GM21515 (cell line): ENCODE measurements around the gene GSE1.

Experiments used
- ATAC-seq: cut with Tn5 transposase; IDR thresholded peaks from one replicate; pipeline ENCODE4 v1.9.1; 2021; ENCODE audit not compliant: unreplicated experiment

GSE1 gene

DNA sequence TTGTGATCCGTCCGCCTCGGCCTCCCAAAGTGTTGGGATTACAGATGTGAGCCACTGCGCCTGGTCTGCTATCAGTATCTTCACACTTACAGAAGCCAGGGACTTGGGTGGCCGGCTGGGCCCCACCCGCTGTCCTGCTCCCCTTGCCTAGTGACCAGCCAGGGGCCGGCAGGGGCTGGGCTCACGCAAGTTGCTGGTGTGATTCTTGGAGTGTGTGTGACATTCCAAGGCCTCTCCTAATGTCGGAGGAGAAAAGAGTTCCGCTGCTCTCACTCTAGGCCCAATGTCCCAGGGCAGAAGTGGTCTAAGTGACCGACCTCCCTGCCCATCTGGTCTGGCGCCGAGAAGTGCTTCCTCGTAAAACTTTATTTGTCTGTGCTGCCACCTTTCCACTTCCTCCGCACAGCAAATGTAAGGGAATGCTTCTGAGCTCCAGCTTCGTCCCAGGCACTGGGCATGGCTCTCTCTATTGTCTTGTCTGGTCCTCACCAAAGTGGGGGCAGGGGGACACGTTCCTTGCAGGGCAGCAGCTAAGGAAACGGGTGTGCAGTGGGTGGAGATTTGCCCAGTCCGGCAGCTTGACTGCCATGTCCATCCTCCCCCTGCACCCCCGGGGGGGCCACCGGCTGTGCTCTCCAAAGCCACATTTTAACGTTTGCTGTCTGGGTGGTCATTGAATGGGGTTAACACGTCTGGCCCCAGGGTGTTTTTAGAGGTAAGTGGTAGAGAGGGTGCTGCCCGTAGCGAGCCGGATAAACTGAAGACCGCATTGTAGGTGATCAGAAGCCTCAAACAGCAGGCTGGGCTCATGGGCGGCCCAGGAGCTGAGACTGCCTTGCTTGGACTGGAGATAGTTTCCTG, 7.8 kb upstream of the GSE1 start:
- ATAC-seq, result no peak

DNA sequence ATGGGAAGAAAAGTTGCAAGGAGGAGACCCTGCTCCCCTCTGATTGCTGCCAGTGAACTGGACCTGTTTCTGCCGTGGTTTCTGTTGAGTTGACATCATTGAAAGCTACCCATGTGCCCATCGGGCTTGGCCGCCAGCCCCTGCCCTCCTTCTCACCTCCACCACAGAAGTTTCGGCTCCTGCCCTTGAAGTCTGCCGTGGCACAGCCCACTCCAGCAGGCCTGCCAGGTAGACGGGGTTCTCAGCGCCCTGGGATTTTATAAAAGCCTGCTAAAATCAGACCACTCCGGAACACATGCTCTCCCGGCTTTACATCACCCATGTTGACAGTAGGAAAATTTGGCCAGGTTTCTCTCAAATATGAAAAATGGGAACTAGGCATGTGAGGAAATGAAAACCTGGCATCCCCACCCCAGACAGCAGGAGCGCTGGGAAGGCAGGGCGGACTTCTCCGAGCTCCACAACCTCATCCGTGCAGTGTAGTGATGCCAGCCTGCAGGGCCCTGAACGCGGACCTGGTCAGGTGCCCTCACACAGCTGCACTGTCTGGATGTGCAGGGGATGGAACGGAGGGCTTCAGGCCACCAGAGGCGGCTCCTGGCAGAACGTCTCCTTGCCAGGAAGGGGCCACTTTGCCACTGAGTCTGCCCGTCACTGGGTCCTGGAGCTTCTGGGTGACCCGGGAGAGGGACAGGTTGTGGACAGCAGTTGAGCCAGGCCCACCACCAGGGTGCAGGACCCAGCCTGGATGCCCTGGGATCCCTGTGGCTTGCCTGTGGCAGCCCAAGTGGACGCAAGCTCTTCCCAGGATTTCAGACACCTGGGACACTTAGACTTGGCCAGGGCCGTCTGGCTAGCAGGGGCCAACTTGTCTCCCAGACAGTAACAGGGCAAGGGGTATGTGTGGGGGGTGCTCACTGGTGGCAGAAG, 6.9 kb upstream of the GSE1 start:
- no peak for ATAC-seq

DNA sequence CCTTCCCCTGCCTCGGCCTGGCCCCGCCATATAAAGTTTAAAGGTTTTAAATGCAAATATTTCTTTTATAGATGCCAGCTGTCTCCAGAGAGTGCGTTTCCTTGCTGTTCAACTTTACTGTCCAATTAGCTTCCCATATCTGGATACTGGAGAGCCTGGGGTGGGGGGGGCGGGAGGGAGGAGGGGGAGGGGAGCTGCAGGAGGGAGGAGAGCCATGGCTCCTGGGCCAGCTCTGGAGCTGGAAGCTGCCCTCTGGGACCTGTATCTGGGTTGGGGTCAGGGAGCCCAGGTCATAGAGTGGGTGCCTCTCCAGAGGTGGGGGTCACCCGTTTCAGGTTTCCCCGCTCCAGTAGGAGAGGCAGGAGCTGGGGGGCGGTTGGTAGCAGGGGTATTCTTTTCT, 6.2 kb upstream of the GSE1 start:
- ATAC-seq, result no peak

DNA sequence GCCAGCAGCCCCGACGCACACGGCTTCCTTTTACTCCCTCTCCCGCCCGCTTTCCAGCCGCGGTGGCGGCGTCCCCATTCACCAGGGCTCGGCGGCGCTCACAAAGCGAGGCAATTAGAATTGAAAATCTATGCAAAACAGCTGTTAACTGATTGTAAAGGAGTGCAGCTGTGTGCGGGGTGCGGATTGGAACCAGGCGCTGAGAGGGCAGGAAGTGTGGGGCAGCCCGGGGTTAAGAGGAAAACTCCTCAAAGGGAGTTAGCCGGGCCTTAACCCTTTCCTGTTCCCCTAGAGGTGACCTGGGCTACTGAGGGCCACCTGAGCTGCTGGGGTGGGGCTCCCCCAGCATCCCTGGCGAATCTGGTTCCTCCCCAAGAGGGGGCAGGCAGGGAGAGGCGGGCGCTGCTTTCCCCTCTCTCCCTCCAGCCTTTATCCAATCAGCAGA, 5.8 kb upstream of the GSE1 start:
- no peak for ATAC-seq

DNA sequence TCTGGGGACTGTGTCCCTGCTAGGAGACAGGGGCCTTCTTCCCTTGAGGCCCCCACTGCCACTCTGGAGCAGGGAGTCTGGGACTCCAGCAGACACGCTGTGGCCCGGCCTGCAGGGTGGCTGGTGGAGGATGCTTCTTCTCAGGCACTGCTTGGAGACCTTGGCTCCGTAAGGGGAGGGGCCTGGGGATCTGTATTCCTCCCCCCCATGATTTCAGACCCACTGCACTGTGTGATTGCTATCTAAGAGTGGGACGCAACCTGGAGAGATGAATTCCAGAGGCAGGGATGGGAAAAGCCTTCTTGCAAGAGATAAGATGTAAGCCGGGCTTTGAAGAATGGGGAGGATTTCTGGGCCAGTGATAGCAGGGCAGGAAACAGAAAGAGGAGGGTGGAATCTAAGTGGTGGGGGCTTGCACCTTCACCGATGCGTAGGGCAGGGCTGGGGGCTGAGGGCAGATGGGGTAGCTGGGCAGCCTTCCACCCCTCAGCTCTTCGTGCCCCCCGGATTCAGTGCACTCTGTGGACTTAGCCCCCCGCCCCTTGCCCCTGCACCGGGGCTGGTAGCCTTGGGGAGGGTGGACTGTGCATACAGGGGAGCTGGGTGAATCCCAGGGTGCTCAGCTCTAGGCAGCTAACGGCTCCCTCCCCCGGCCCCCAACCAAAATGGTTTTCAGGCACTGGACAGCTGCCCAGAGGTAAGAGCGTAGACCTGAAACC, 5.2 kb upstream of the GSE1 start:
- ATAC-seq, result no peak

DNA sequence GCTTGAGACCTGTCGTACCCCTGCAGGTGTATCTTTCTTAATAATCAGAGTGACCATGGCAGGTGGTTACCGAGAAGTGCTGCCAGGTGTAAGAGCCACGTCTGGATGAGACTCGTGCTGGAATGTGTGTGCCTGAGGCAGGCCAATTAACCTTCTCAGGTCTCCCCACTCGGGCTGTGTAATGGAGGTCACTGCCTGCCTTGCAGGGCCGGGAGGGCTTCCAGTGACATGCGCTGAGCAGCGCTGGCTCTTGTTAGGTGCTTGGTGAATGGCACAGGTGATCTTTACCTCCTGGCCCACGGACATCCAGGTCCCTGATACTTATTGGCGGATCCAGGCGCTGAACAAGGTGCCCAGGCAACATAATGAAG, 4.6 kb upstream of the GSE1 start:
- ATAC-seq, result no peak

DNA sequence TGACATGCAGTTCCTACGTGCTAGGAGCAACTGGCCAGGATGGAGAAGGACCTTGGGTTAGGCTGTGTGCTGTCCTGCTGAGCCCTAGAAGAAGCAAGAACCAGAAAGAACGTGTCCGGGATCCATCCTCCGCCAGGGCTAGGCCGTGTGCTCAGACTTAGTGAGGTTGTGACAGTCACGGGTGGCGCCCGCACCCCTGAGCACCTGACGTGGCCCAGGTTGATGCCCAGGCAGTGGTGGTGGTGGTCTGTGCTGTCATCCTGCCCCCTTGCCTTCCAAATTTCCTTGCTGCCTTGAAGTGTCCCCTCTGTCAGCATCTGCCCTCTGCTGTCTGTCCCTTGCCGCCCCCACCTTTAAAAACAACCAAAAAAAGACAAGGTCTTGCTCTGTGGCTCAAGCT, 4.2 kb upstream of the GSE1 start:
- no peak for ATAC-seq

DNA sequence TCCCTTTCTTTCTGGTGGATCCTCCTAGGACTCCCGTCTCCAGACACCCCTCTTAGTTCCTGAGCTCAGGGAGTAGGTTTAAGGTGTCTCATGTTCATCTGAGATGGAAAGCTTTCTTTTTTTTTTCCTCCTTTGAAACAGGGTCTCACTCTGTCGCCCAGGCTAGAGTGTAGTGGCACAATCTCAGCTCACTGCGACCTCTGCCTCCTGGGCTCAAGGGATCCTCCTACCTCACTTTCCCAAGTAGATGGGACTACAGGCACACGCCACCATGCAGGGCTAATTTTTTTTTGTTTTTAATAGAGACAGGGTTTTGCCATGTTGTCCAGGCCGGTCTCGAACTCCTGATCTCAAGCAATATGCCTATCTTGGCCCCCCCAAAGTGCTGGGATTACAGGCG, 3.6 kb upstream of the GSE1 start:
- ATAC-seq, result no peak

DNA sequence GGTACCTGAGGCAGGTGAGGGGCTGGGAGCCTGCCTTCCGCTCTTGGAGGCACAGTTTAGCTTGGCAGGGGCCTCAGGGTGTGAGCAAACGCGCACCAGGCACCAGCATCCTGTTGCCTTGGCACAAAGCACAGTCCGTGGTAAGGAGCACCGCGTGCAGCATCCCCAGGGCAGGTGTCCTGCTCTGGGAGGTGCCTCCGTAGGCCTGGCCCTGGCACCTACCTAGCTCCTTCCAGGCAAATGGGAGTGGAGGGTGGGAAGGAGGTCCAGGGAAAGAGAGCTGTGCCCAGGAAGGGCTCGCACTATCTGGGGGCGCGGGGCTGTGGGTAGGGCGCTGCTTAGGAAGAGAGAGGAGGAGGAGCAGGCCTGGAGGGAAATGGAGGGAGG, 3.1 kb upstream of the GSE1 start:
- ATAC-seq, result no peak

DNA sequence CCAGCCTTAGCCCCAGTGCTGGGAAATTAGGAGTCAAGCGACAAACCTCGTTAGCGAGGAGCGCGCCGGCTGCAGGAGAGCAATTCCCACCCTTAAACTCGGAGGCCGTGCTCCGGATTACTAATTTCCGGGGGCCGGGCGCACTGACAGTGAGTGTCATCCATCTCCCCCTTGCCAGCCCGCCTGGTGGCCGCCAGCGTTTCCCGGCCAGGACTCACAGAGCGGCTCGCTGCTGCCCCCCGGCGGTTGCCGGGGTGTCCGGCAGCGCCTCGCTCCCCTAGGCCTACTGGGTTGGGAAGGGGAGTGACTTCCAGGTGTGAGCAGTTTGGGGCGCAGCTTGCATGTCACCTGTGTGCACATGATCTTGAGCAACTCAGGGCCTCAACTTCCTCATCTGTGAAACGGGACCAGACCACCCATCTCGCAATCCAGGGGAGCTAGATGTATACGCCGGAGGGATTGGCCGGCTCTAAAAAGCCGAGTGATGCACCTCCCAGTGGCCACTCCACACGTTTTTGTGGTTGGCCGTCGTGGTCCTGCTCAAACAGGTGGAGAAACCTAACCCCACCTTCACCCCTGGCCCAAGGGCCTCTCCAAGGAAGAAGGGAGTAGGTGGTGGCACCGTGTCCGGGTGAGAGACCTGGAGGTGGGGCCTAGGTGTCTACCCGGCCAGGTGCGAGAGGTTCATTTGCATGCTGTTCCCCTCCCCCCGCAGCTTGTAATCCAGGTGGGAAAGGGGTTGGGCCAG, 2.5 kb upstream of the GSE1 start:
- no peak for ATAC-seq

DNA sequence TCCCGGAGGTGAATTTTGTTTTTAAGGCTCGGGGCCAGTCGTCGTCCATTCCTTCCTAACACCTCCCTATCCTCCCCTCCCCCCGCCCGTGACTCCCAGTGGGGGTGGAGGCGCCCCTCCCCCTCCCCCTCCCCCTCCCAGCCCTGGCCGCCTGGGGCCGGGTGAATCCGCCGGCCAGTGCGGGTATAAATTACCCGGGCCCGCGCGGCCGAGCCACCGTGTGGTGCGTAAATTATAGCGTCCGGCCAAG, 2.0 kb upstream of the GSE1 start:
- ATAC-seq, result no peak

DNA sequence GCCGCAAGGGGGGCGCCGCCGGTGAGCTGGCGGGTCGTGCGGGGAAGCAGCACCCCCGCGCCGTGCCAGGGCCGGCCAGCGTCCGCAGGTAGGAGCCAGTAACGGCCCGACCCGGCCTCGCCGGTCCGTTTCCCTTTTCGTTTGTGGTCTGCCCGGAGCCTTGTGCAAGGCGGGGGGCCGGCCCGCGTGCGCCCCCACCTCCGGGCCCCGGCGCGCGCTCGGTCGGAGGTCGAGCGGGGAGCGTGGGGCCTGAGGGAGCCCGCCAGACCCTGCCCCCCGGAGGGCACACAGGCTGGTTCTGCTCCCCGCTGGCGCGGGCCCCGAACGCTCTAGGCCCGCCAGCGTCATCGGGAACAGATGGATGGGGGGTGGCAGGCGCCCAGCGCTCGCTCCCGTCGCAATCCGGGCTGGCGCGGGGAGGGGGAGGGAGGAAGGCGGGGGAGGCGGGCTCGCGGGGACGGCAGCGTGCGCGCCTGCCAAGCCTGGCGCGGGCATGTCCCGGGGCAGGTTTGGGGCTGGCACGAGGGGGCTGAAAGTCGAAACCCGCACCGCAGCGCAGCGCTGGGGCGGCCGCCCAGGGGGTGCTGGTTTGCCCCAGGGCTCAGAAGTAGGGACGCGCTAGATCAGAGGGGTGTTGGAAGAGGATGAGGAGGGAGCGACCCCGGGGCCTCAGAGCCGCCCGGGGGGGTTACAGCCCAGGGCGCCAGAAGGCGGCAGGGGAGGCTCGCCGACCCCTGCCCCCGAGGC, 1.5 kb upstream of the GSE1 start:
- no peak for ATAC-seq

DNA sequence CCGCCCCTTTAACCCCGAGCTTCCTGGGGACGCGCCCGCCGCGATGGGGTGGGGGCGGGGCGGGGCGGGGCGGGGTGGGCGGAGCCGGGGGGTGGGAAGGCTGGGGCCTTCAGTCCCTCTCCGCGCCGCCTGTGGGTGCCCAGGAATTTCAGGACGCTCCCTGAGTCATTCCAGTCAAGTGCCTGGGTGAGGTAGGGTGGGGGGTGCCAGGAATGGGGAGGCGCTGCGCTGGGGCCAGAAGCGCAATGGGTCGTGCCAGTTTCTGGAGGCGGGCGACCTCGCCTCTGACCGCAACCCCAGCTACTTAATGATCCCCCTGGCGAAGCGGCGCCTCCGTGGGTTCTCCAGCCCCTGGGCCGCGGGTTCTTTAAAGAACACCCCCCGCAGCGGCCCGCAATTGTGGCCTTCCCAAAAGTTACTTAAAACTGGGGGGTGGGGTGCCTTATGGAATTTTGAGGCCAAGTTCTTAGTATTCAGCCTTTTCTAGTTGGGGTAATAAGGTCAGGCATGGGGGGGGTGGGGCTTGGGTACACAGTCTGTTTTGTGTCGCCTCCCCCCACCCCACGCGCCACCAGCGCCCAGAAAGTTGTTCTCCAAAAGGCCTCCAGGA, 826 bp upstream of the GSE1 start:
- no peak for ATAC-seq

DNA sequence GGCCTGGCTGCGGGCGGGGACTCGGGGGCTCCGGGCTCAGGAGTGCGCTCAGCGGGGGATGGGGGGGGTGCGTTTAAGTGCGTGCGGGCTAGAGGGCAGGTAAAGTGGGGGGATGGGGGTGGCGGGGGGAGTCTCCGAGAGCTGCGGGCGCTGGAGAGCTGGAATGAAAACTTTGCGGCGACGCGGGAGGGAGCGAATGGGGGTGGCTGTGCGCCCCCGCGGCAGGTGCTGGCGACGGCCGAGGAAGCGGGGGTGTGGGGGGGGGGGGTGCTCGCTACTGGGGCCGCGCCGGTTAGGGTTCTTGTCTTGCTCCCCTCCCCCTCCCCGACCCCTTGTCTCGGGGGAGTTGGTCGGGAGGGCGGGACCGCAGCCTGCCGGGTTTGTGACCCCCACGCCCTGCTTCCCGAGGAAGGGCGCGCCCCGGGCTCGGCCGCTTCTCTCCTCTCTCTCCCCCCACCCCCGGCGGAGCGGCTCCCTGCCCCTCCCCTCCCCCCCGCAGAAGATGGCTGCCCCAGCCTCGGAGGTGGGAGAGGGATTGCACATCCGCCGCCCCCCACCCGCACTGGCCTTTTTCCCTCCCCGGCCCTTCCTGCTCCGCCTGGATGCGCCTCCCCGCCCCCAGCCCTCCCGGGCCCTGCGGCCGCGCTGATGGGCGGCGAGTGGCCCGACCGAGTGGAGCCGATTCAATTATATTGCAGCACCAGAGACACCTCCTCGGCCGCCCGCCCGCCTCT, 649 bp downstream of the GSE1 start:
- ATAC-seq, result no peak

DNA sequence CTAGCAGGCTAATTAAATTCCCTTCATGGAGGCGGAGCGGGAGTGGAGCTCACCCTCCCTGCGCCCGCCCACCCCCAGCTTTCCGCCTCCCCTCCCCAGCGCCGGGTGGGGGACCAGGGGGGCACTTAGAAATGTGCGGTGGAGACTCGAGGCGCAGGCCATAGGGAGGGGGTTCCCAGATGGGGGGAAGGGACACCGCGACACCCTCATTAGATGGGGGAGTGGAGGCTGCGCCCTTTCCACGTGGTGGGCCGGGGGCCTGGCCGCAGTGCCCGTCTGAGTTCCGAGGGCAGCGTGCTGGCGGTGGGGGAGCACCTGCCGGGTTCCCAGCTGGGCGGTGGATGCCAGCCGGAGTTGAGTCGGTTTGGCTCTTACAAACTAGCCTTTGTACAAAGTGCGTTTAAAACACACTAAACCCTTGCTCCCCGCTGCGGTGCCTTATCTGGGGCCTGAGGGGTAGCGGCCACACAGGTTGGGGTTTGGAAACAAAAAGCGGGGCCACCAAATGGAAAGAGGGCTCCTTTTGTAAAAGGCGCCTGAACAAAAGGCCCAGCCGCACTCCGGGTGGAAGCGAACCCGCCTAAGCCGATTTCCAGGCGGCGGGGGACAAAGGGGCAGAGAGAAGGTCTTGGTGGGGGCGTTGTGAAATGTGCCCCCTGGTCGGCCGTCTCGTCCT, 1.4 kb downstream of the GSE1 start:
- ATAC-seq, result no peak

DNA sequence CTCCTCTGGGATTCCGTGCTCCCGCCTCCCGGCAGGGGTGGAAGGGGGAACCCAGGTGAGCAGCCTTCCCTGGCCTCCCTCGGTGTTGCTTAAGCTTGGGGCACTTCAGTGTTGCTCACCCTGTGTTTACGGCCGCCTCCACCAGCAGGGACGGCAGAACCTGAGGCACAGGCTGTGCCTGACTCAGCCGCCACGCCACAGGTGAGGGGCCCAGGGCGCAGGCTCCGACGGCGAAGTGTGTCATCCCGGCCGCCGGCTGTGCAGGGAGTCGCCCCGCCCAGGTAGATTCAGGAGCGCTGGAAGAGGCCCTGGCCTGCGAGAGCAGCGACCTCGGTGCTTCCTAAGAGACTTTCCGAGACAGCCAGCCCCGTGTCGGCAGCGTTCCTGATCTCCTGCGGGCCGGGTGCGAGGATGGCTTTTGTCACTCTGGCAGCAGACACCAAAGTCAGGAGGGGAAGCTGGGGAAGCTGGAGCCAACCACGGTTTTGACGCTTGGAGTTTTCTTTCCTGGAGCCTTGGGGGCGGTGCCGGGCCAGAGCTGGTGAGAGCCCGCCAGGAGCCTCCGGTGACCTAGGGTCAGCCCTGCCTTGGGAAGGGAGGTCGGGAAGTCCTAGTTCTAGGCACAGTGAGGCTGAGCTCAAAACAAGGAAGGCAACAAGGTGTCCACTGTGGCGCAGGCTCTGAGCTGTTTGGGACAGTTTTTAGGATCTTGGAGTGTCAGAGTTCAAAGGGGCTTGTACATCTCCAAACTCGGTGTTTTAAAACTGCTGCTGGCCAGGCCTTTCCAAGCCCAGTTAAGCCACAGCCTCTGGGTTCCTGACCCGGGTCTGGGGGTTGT, 2.1 kb downstream of the GSE1 start:
- ATAC-seq, result no peak

DNA sequence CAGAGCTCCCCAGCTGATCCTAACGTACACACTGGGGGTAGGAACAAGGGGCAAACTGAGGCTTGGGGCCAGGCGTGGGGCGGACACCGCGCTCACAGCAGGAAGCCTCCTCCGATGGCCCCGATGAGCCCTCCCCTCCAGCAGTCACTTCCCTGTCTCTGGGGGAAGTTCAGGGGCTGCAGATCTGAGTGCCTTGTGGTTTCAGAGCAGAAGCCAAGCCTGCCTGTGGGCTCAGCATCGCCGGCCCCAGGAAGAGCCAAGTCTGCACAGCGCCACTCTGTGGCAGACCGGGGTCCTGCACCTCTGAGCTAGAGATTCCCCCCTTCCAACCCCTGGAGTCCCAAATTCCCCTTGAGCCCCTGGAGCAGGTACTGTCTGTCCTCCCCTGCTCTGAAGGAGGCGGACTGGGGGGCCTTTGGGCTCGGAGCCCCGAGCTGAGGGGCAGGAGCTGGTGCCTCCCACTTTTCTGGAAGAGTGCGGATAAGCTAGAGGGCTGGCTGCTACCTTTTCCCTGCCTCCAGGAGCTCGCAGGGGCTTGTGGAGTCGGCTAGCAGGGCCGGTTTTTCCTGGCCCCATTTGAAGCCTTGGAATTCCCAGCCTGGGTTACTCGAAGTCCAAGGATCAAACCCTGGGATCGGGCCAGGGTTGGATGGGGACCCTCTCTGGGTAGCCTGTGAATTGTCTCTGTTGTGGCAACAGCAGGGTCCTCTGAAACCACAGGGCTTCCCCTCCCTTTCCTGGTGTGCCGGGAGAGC, 2.9 kb downstream of the GSE1 start:
- ATAC-seq, result peak; percentile 35
